Thyroid gland (tissue), 4 donors: ENCODE measurements around the gene HIRIP3. TPM values are rescaled to one million over a fixed set of nuclear protein-coding genes. Genes with fewer than 3 reads are reported as not detected.
"Not testable (repeated sequence)": the region's sequence is repeated elsewhere in the genome, so short reads cannot be mapped to it uniquely, and the experiment has no call there.

ENCODE experiments used
- DNase-seq, 2 donors: peaks; one replicate each; pipeline ENCODE4 v3.0.0-alpha.2; 2019
- H3K27ac ChIP-seq, 3 donors: fragments of 200-600 bp; sonication (generic); 1 replicate in 2 of 3; 2 replicates in 1 of 3; pipeline ENCODE4 v1.5.1; 2016 to 2019; ENCODE audit warnings: mild to moderate bottlenecking in 1 of 3, moderate library complexity in 1 of 3
- H3K27me3 ChIP-seq: fragments of 200-600 bp; sonication (generic); one replicate; pipeline ENCODE4 v1.5.1; 2019
- H3K36me3 ChIP-seq, 2 donors: fragments of 200-600 bp; sonication (generic); one replicate each; pipeline ENCODE4 v1.5.1; 2016 to 2019
- H3K4me1 ChIP-seq, 2 donors: fragments of 200-600 bp; sonication (generic); one replicate each; pipeline ENCODE4 v1.5.1; 2017 to 2019
- H3K4me3 ChIP-seq, 3 donors: fragments of 200-600 bp; sonication (generic); replicated peaks in 1 of 3; 1 replicate in 2 of 3; 2 replicates in 1 of 3; pipeline ENCODE4 v1.5.1; 2016; ENCODE audit warnings: mild to moderate bottlenecking in 1 of 3
- H3K9me3 ChIP-seq: fragments of 200-600 bp; sonication (generic); one replicate; pipeline ENCODE4 v1.5.1; 2017
- POLR2A ChIP-seq, 2 donors: fragments of 450-650 bp; IDR thresholded peaks; one replicate each; pipeline ENCODE4 v1.6.1; 2017; ENCODE audit warnings: antibody characterized with exemption in 2 of 2, mild to moderate bottlenecking in 2 of 2, moderate library complexity in 1 of 2
- WGBS, 2 donors: methylation state at CpG; one replicate each; pipeline ENCODE4 v1.1.5; 2017; 5-methylcytosine and 5-hydroxymethylcytosine counted together
- intact Hi-C: fragments of 100-400 bp; cut with DNase I; formaldehyde crosslinking; loops from one replicate; pipeline ENCODE4 v1.15.1; 2023
- total RNA-seq, 4 donors: library from RNA; depleted of rRNA; stranded (reverse); fragments of >200 nt; gene quantifications; one replicate each; pipeline ENCODE4 v1.2.3, GENCODE V29; 2016
- TF ChIP-seq, protein P1 (sequence below), 6 experiments: fragments of 200-600 bp in 3 of 6; fragments of 450-650 bp in 3 of 6; sonication (generic) in 3 of 6; IDR thresholded peaks; one replicate each; pipeline ENCODE4 v1.5.1; 2016 to 2019; ENCODE audit warnings: antibody characterized with exemption in 6 of 6, mild to moderate bottlenecking in 2 of 6, inconsistent platforms in 1 of 6, moderate library complexity in 1 of 6

HIRIP3 gene
- total RNA-seq, 4 donors from 2014 or later: 10.7 to 23.1 (median 18.4) TPM

- no peak for TF ChIP-seq POLR2A (IDR thresholded peaks at IDR 0.05)
- TF ChIP-seq, protein P1, sequence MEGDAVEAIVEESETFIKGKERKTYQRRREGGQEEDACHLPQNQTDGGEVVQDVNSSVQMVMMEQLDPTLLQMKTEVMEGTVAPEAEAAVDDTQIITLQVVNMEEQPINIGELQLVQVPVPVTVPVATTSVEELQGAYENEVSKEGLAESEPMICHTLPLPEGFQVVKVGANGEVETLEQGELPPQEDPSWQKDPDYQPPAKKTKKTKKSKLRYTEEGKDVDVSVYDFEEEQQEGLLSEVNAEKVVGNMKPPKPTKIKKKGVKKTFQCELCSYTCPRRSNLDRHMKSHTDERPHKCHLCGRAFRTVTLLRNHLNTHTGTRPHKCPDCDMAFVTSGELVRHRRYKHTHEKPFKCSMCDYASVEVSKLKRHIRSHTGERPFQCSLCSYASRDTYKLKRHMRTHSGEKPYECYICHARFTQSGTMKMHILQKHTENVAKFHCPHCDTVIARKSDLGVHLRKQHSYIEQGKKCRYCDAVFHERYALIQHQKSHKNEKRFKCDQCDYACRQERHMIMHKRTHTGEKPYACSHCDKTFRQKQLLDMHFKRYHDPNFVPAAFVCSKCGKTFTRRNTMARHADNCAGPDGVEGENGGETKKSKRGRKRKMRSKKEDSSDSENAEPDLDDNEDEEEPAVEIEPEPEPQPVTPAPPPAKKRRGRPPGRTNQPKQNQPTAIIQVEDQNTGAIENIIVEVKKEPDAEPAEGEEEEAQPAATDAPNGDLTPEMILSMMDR (IDR thresholded peaks at IDR 0.05): no peak
- H3K4me1 ChIP-seq: peaks cover 6 to 8% of the 10 kb centered on the region in 2 donors
- H3K9me3 ChIP-seq: no peaks in the 10 kb centered on the region
- intact Hi-C loops: loop anchor here (10.0 kb wide), 1 partner anchor 190 kb away; no protein-coding TSS in a partner anchor
- 78 to 83% methylated on average over 14 to 16 of the region's 16 CpGs for WGBS, 2 donors
- H3K27ac ChIP-seq: no peak overlapping the region
- no peak for DNase-seq
- no peaks in the 10 kb centered on the region for H3K27me3 ChIP-seq
- no peaks in the 10 kb centered on the region for H3K36me3 ChIP-seq
- H3K4me3 ChIP-seq: no peak overlapping the region
These were observed 29.0 kb upstream of the HIRIP3 start for GRCh38 chr16:30024451-30024850.

- 81 to 92% methylated on average over 6 to 11 of the region's 11 CpGs for WGBS, 2 donors
- Histone ChIP-seq H3K9me3 (no peaks in the 10 kb centered on the region), H3K27me3 (no peaks in the 10 kb centered on the region), H3K4me1 (peaks cover 6 to 8% of the 10 kb centered on the region in 2 donors), H3K36me3 (no peaks in the 10 kb centered on the region), H3K4me3 (no peak overlapping the region), H3K27ac (no peak overlapping the region)
- TF ChIP-seq, protein P1 (IDR thresholded peaks at IDR 0.05): no peak
- TF ChIP-seq POLR2A (IDR thresholded peaks at IDR 0.05): no peak
- intact Hi-C loops: loop anchor here (10.0 kb wide), 1 partner anchor 189 kb away; no protein-coding TSS in a partner anchor
- DNase-seq: no peak
These were observed 28.2 kb upstream of the HIRIP3 start for GRCh38 chr16:30023586-30023985.

DNA sequence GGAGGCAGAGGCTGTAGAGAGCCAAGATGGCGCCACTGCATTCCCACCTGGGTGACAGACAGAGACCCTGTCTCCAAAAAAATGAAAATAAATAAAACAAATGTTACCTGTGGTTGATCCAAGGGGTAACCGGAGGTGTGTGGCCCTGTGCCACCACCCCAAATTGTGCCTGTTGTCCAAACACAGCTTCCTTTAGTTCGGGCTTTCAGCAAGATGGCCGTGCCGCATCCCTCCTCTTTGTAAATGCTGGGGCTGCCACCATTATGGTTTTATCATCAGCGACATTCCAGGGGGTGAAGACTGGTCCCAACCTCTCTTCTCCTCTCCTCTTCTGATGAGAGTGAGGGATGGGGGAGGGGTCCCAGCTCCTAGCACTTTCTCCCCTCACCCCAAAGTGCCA lies 27.5 kb upstream of the HIRIP3 start, which contains the start of gene C16orf92:
C16orf92 (plus strand) TSS at position 312 of the 400 bp plus-strand sequence. CDS start 143 bp downstream, outside the sequence.
- no peaks in the 10 kb centered on the region for H3K36me3 ChIP-seq
- 82 to 87% methylated on average over 6 of the region's 6 CpGs for WGBS, 2 donors
- no peaks in the 10 kb centered on the region for H3K27me3 ChIP-seq
- H3K4me1 ChIP-seq: peaks cover 6 to 8% of the 10 kb centered on the region in 2 donors
- H3K4me3 ChIP-seq: no peak within 1 kb of the TSS
- TF ChIP-seq, protein P1 (IDR thresholded peaks at IDR 0.05): no peak
- no peak for TF ChIP-seq POLR2A (IDR thresholded peaks at IDR 0.05)
- H3K27ac ChIP-seq: no peak within 1 kb of the TSS
- no peaks in the 10 kb centered on the region for H3K9me3 ChIP-seq
- DNase-seq: no peak
- intact Hi-C loops: loop anchor here (10.0 kb wide), 1 partner anchor 188 kb away; no protein-coding TSS in a partner anchor

- no peaks in the 10 kb centered on the region for H3K9me3 ChIP-seq
- H3K27ac ChIP-seq: no peak overlapping the region
- intact Hi-C loops: no loop called here
- H3K4me3 ChIP-seq: no peak overlapping the region
- TF ChIP-seq, protein P1 (IDR thresholded peaks at IDR 0.05): no peak
- TF ChIP-seq POLR2A (IDR thresholded peaks at IDR 0.05): no peak
- no peaks in the 10 kb centered on the region for H3K27me3 ChIP-seq
- H3K36me3 ChIP-seq: no peaks in the 10 kb centered on the region
- WGBS, 2 donors: 76 to 86% methylated on average over 4 of the region's 4 CpGs
- DNase-seq: no peak
- H3K4me1 ChIP-seq: peaks cover 11 to 12% of the 10 kb centered on the region in 2 donors
These were observed 23.3 kb upstream of the HIRIP3 start for GRCh38 chr16:30018731-30019158.

DNA sequence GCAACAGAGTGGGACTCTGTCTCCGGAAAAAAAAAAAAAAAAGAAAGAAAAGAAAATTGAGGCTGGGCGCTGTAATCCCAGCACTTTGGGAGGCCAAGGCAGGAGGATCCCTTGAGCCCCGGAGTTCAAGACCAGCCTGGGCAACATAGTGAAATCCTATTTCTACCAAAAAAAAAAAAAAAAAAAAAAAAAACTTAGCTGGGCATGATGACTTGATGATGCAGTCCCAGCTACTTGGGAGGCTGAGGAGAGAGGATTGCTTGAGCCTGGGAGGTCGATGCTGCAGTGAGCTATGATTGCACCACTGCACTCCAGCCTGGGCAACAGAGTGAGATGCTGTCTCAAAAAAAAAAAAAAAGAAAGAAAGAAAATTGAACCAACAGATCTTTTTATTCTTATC lies 22.5 kb upstream of the HIRIP3 start:
- intact Hi-C loops, H3K27me3 ChIP-seq, H3K9me3 ChIP-seq, H3K36me3 ChIP-seq, DNase-seq, H3K27ac ChIP-seq, H3K4me3 ChIP-seq: not testable (repeated sequence)
- peaks cover 11 to 12% of the 10 kb centered on the region in 2 donors for H3K4me1 ChIP-seq
- 85 to 87% methylated on average over 4 of the region's 4 CpGs for whole genome bisulfite sequencing, 2 donors
